Loucy (cell line): ENCODE data around the gene SNX24.

Experiments used
- H2AFZ ChIP-seq: fragments of 200-600 bp; sonication (generic); 2 replicates; pipeline ENCODE4 v1.6.0; 2016; ENCODE audit warnings: antibody characterized with exemption, mild to moderate bottlenecking, low read length, moderate library complexity
- H3F3A ChIP-seq: fragments of 200-600 bp; 2 replicates; pipeline ENCODE4 v1.6.0; 2016; ENCODE audit warnings: antibody characterized with exemption, low read depth, mild to moderate bottlenecking
- H3K27me3 ChIP-seq: fragments of 200-600 bp; sonication (generic); 2 replicates; pipeline ENCODE4 v1.6.1; 2014; ENCODE audit warnings: low read length, mild to moderate bottlenecking; ENCODE audit not compliant: insufficient read depth, poor library complexity, severe bottlenecking
- H3K36me3 ChIP-seq: fragments of 200-600 bp; sonication (generic); 2 replicates; pipeline ENCODE4 v1.6.1; 2016; ENCODE audit warnings: low read length; ENCODE audit not compliant: insufficient read depth
- H3K4me1 ChIP-seq: fragments of 200-600 bp; sonication (generic); 2 replicates; pipeline ENCODE4 v1.5.1; 2014; ENCODE audit warnings: low read length, mild to moderate bottlenecking; ENCODE audit not compliant: insufficient read depth, poor library complexity, severe bottlenecking
- H3K4me2 ChIP-seq: fragments of 200-600 bp; sonication (generic); 2 replicates; pipeline ENCODE4 v1.6.0; 2014; ENCODE audit warnings: antibody characterized with exemption, low read length, low read depth, mild to moderate bottlenecking; ENCODE audit not compliant: poor library complexity, severe bottlenecking
- H3K4me3 ChIP-seq: fragments of 200-600 bp; sonication (generic); 2 replicates; pipeline ENCODE4 v1.5.1; 2014; ENCODE audit warnings: low read length, mild to moderate bottlenecking, mixed read lengths; ENCODE audit not compliant: poor library complexity, severe bottlenecking
- H3K79me2 ChIP-seq: fragments of 200-600 bp; sonication (generic); 2 replicates; pipeline ENCODE4 v1.6.1; 2014; ENCODE audit warnings: low read length; ENCODE audit not compliant: insufficient read depth
- H3K9ac ChIP-seq: fragments of 200-600 bp; sonication (generic); 2 replicates; pipeline ENCODE4 v1.6.0; 2014; ENCODE audit warnings: mild to moderate bottlenecking, low read depth, low read length, moderate library complexity; ENCODE audit not compliant: poor library complexity, severe bottlenecking
- H3K9me2 ChIP-seq: fragments of 200-600 bp; sonication (generic); replicated peaks from 2 replicates; pipeline ENCODE4 v1.6.1; 2016; ENCODE audit warnings: low read depth, low read length, mixed read lengths
- H3K9me3 ChIP-seq: fragments of 200-600 bp; sonication (generic); 2 replicates; pipeline ENCODE4 v1.6.1; 2014; ENCODE audit warnings: mild to moderate bottlenecking, antibody characterized with exemption, low read length, low read depth; ENCODE audit not compliant: insufficient read depth
- H4K20me1 ChIP-seq: fragments of 200-600 bp; sonication (generic); 2 replicates; pipeline ENCODE4 v1.6.0; 2014; ENCODE audit warnings: antibody characterized with exemption, low read length, mild to moderate bottlenecking; ENCODE audit not compliant: insufficient read depth, poor library complexity, severe bottlenecking
- EZH2phosphoT487 ChIP-seq: fragments of 200-600 bp; IDR thresholded peaks from 2 replicates; pipeline ENCODE4 v1.6.1; 2018; ENCODE audit warnings: antibody characterized with exemption, mild to moderate bottlenecking, moderate library complexity, borderline replicate concordance
- TF ChIP-seq, protein P1 (sequence below): fragments of 200-600 bp; sonication (generic); conservative IDR thresholded peaks from 2 replicates; pipeline ENCODE4 v1.5.1; 2014; ENCODE audit warnings: mild to moderate bottlenecking, antibody characterized with exemption, low read length

Gene SNX24

GRCh38 chr5:122879076-122879475, 33.7 kb downstream of the SNX24 start:
- Histone ChIP-seq H2AFZ (no peak overlapping the region), H3K9ac (no peak overlapping the region), H3K36me3 (no peaks in the 10 kb centered on the region), H3K9me2 (no peaks in the 10 kb centered on the region), H3K79me2 (no peaks in the 10 kb centered on the region), H3K27me3 (no peaks in the 10 kb centered on the region), H3K4me1 (no peaks in the 10 kb centered on the region), H3K4me2 (no peak overlapping the region), H3F3A (no peaks in the 10 kb centered on the region), H3K4me3 (no peak overlapping the region), H3K9me3 (no peaks in the 10 kb centered on the region), H4K20me1 (no peaks in the 10 kb centered on the region)
- no peak for TF ChIP-seq EZH2phosphoT487
- TF ChIP-seq, protein P1, sequence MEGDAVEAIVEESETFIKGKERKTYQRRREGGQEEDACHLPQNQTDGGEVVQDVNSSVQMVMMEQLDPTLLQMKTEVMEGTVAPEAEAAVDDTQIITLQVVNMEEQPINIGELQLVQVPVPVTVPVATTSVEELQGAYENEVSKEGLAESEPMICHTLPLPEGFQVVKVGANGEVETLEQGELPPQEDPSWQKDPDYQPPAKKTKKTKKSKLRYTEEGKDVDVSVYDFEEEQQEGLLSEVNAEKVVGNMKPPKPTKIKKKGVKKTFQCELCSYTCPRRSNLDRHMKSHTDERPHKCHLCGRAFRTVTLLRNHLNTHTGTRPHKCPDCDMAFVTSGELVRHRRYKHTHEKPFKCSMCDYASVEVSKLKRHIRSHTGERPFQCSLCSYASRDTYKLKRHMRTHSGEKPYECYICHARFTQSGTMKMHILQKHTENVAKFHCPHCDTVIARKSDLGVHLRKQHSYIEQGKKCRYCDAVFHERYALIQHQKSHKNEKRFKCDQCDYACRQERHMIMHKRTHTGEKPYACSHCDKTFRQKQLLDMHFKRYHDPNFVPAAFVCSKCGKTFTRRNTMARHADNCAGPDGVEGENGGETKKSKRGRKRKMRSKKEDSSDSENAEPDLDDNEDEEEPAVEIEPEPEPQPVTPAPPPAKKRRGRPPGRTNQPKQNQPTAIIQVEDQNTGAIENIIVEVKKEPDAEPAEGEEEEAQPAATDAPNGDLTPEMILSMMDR, result no peak

GRCh38 chr5:122880170-122880689, 34.8 kb downstream of the SNX24 start:
- H4K20me1 ChIP-seq, result no peaks in the 10 kb centered on the region
- H3K79me2 ChIP-seq, result no peaks in the 10 kb centered on the region
- TF ChIP-seq EZH2phosphoT487, result no peak
- TF ChIP-seq, protein P1, result no peak
- no peaks in the 10 kb centered on the region for H3K27me3 ChIP-seq
- H3K9ac ChIP-seq, result no peak overlapping the region
- no peak overlapping the region for H3K4me3 ChIP-seq
- H3K9me3 ChIP-seq, result no peaks in the 10 kb centered on the region
- no peaks in the 10 kb centered on the region for H3K36me3 ChIP-seq
- no peak overlapping the region for H2AFZ ChIP-seq
- H3K4me2 ChIP-seq, result no peak overlapping the region
- no peaks in the 10 kb centered on the region for H3F3A ChIP-seq
- H3K4me1 ChIP-seq, result no peaks in the 10 kb centered on the region
- H3K9me2 ChIP-seq, result no peaks in the 10 kb centered on the region

DNA sequence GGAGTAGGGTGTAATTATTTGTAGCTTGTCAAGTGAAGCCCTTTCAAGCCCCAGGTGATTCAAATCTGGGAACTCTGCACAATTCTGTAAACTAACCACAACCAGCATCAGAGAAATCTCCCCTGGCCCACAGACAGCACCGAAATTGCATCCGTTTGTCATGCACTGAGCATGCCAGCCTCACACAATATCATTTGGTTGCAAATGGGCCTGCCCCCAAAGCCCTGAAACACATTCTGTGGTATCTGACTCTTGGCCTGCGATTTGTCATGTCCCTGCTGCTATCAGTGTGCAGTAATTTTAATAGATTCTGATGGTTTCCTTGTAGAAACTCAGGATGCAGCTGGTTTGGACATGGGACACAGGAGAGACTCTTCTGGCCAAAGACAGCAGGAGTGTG, 35.3 kb downstream of the SNX24 start:
- no peaks in the 10 kb centered on the region for H3K27me3 ChIP-seq
- no peak overlapping the region for H3K9ac ChIP-seq
- H3K4me3 ChIP-seq, result no peak overlapping the region
- no peaks in the 10 kb centered on the region for H4K20me1 ChIP-seq
- H3K4me2 ChIP-seq, result no peak overlapping the region
- no peaks in the 10 kb centered on the region for H3K79me2 ChIP-seq
- no peaks in the 10 kb centered on the region for H3K36me3 ChIP-seq
- H3F3A ChIP-seq, result no peaks in the 10 kb centered on the region
- H3K4me1 ChIP-seq, result no peaks in the 10 kb centered on the region
- H3K9me3 ChIP-seq, result no peaks in the 10 kb centered on the region
- H3K9me2 ChIP-seq, result no peaks in the 10 kb centered on the region
- no peak overlapping the region for H2AFZ ChIP-seq
- no peak for TF ChIP-seq EZH2phosphoT487
- TF ChIP-seq, protein P1, result no peak
